AG04450 (cell line): ENCODE results near the gene MTMR12. TPM values are rescaled to one million over a fixed set of nuclear protein-coding genes. Genes with fewer than 3 reads are reported as not detected.

ENCODE experiments used
- CTCF ChIA-PET: fragments of 300-600, 350-600 bp; formaldehyde crosslinking; extraction: SDS; loops from one replicate; lab custom pipeline; 2022; ENCODE audit warnings: antibody characterized with exemption, inconsistent platforms; lab: Charles Lee
- POLR2A ChIA-PET: fragments of 350-600 bp; formaldehyde crosslinking; extraction: SDS; loops from one replicate; lab custom pipeline; 2021; ENCODE audit warnings: antibody characterized with exemption, inconsistent platforms; lab: Yijun Ruan, JAX
- DNase-seq: peaks from one replicate; pipeline ENCODE4 v3.0.0-alpha.2; 2011; ENCODE audit warnings: low read depth, low spot score
- H3K27ac ChIP-seq: one replicate; pipeline ENCODE4 v1.5.1; 2012; ENCODE audit warnings: low read depth, low read length, control low read depth
- H3K27me3 ChIP-seq: one replicate; pipeline ENCODE4 v1.6.0; 2012; ENCODE audit warnings: low read length; ENCODE audit not compliant: control insufficient read depth, insufficient read depth
- H3K4me3 ChIP-seq: 2 replicates; pipeline ENCODE4 v1.5.1; 2011; ENCODE audit warnings: mild to moderate bottlenecking, low read depth, low read length, control low read depth
- H3K9me3 ChIP-seq: 2 replicates; pipeline ENCODE4 v1.5.1; 2012; ENCODE audit warnings: low read length; ENCODE audit not compliant: control insufficient read depth, insufficient read depth
- CTCF ChIP-seq: IDR thresholded peaks from 2 replicates; pipeline ENCODE4 v1.5.1; 2011; ENCODE audit warnings: low read depth, low read length, control low read depth, inconsistent platforms
- polyA plus RNA-seq: library from polyadenylated mRNA; depleted of rRNA; stranded (reverse); fragments of >200 nt; gene quantifications from 2 replicates; pipeline ENCODE4 v1.2.3, GENCODE V29; 2011

The MTMR12 gene
- polyA plus RNA-seq, 1 experiment: 20.8 TPM

GRCh38 chr5:32331935-32332274 is 19.2 kb upstream of the MTMR12 start:
- DNase-seq: no peak
- Histone ChIP-seq H3K27me3 (peaks cover 3% of the 10 kb centered on the region), H3K4me3 (no peak overlapping the region), H3K27ac (no peak overlapping the region), H3K9me3 (no peaks in the 10 kb centered on the region)
- POLR2A ChIA-PET: no interaction called here
- no peak for TF ChIP-seq CTCF
- CTCF ChIA-PET: interaction anchor here (3.4 to 5.5 kb wide), 2 partner anchors 11 to 98 kb away, joined by 22 to 92 read pairs; no protein-coding TSS in a partner anchor

- DNase-seq: no peak
- Histone ChIP-seq H3K27ac (no peak overlapping the region), H3K27me3 (peaks cover 3% of the 10 kb centered on the region), H3K4me3 (no peak overlapping the region), H3K9me3 (no peaks in the 10 kb centered on the region)
- ChIA-PET CTCF (interaction anchor here (3.4 to 5.5 kb wide), 2 partner anchors 11 to 98 kb away, joined by 22 to 92 read pairs; no protein-coding TSS in a partner anchor), POLR2A (no interaction called here)
- TF ChIP-seq CTCF: no peak
These were observed 18.6 kb upstream of the MTMR12 start for GRCh38 chr5:32331217-32331934.

- Histone ChIP-seq H3K4me3 (no peak overlapping the region), H3K27ac (no peak overlapping the region), H3K9me3 (no peaks in the 10 kb centered on the region), H3K27me3 (peaks cover 3% of the 10 kb centered on the region)
- no peak for DNase-seq
- CTCF ChIA-PET: interaction anchor here (0.5 to 5.5 kb wide), 13 partner anchors 9 to 590 kb away, joined by 3 to 92 read pairs (median 4); no protein-coding TSS in a partner anchor
- no peak for TF ChIP-seq CTCF
- POLR2A ChIA-PET: no interaction called here
These were observed 17.6 kb upstream of the MTMR12 start for GRCh38 chr5:32330126-32330971.

DNA sequence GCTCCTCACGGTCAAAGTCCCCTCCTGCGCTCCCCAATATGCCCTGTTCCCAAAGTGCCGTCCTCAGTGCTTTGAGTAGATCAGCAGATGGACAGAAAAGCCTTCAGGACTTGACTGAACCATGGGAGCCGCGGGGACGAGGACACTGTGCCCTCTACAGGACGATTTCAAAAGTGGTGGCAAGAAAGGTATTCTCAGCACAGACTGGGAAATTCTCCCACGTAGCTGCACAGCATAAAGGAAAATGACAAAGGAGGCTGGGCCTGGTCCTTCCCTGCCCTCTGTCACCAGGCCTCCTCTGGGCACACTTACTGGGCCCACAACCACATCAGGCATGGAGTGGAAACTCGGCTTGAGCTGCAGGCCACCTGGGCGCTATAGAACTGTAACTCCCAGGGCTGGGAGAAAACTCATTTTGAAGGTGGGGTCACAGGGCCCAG is 16.7 kb upstream of the MTMR12 start:
- ChIA-PET CTCF (interaction anchor here (0.5 to 5.5 kb wide), 24 partner anchors 10 to 590 kb away, joined by 3 to 92 read pairs (median 4); no protein-coding TSS in a partner anchor), POLR2A (interaction anchor here (0.5 to 0.7 kb wide), 2 partner anchors 22 to 133 kb away, joined by 7 to 11 read pairs; no protein-coding TSS in a partner anchor)
- Histone ChIP-seq H3K27ac (no peak overlapping the region), H3K9me3 (no peaks in the 10 kb centered on the region), H3K4me3 (no peak overlapping the region), H3K27me3 (peaks cover 3% of the 10 kb centered on the region)
- DNase-seq: no peak
- peak; percentile 77 for TF ChIP-seq CTCF
